NCI-H1092 treated with DMSO at 0.1 percent for 48 hours (cell line): ENCODE results near the gene FAF2.
"Not testable (repeated sequence)": the region's sequence is repeated elsewhere in the genome, so short reads cannot be mapped to it uniquely, and the experiment has no call there.

ENCODE experiments used
- DNase-seq: peaks from one replicate; lab custom pipeline; 2025; lab: John Stamatoyannopoulos, UW

Gene FAF2

DNA sequence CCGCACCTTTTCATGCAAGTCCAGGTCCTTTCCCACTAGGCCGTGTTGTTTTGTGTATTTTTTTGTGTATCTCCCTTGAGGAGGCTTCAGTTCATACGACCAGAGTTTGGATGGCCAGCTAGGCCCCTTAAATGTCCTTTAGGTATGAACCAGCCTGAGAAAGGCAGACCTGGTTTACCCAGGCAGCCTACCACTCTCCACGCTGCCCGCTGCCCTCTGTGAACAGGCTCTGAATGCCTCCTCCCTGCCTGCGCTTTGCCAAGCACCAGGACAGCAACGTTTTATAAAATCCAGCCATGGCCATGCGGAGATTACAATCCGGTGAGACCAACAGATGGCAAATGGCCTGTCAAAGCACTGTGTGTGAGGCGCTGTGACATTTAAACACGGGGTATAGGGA is 31.2 kb upstream of the FAF2 start:
- DNase-seq: no peak

DNA sequence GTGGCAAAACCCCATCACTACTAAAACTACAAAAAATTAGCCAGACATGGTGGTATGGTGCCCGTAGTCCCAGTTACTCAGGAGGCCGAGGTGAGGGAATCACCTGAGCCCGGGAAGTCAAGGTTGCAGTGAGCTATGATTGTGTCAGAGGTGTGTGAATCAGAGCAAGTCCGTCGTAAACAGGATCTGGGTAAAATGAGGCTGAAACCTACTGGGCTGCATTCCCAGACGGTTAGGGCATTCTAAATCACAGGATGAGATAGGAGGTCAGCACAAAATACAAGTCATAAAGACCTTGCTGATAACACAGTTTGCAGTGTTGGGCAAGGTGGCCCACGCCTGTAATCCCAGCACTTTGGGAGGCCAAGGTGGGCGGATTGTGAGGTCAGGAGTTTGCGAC is 29.9 kb upstream of the FAF2 start:
- DNase-seq: no peak

- no peak for DNase-seq
Observed at GRCh38 chr5:176420086-176420485, 28.1 kb upstream of the FAF2 start.

DNA sequence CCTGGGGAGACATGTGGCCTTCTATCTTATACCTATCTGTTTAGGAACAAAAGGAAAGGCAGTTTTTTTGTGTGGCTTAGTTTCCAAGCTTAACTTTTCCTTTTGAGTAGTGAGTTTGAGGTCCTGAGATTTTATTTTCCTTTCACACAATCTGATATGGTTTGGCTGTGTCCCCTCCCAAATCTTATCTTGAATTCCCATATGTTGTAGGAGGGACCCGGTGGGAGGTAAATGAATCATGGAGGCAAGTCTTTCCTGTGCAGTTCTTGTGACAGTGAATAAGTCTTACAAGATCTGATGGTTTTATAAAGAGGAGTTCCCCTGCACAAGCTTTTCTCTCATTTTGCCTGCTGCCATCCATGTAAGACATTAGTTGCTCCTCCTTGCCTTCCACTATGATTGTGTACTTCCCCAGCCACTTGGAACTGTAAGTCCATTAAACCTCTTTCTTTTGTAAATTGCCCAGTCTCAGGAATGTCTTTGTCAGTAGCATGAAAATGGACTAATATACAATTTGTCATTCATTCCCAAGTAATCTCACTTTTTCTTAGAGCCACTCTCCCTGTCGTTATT is 27.1 kb upstream of the FAF2 start:
- no peak for DNase-seq

GRCh38 chr5:176424181-176424580 is 24.0 kb upstream of the FAF2 start:
- no peak for DNase-seq

GRCh38 chr5:176425138-176425537 is 23.0 kb upstream of the FAF2 start:
- no peak for DNase-seq

DNA sequence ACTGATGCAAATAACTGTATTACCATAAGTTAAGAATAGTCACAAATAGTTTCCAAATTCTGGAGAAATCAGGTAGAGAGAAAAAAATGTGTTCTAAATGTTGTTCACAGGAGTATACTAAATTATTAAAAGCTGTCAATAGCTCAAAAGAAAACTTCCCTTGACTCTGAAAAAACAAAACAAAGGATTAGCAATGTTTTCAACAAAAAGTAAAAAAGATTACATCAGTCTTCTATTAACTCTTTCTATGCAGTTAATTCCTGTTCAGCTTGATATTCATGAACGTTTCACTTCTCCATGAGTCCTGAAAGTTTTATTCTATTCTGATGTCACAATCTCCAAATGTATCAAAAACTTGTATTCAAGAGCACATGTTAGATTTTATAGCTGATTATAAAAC is 22.4 kb upstream of the FAF2 start:
- no peak for DNase-seq

GRCh38 chr5:176426876-176427275 is 21.3 kb upstream of the FAF2 start:
- no peak for DNase-seq

DNA sequence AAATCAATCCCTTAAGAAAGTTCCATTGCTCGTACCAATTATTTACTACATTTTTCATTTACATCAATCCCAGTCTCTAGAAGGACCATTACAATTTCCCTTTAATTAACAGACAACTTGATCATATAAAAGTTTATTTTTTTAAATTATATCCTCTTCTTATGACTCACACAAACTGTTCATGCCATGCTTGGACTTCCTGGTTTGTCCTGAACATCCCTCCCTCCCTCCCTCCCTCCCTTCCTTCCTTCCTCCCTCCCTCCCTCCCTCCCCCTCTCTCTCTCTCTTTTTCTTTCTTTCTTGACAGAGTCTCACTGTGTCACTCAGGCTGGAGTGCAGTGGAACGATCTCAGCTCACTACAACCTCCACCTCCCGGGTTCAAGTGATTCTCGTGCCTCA is 20.2 kb upstream of the FAF2 start:
- DNase-seq: no peak

DNA sequence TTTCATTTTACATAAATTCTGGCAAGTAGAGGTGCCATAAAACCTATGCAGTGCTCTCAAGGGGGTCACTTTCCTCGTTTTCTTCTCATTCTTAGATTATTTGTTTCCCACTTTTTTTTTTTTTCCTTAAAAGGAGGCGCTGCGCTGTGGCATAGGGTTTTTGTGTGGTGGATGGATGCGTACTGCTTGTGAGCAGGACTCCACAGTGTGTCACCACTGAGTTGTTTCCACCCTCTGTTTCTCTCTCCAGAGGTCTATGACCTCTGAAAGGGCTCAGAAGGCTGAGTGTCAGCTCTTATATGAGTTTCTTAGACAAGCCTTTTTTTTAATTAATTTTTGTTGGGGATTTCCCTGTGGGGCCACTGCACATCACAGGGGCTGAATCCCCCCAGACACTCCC is 18.2 kb upstream of the FAF2 start:
- no peak for DNase-seq

DNA sequence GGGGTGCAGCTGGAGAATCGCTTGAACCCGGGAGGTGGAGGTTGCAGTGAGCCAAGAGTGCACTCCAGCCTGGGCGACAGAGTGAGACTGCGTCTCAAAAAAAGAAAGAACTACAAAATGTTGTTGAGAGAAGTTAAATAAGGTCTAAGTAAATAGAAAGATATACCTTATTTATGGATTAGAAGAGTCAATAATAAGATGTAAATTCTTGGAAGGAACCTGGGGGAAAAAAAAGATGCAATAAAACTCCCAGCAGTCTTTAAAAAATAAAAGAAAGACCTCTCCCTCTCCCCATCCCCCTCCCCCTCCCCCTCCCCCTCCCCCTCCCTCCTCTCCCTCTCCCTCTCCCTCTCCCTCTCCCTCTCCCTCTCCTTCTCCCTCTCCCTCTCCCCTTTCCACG is 15.5 kb upstream of the FAF2 start:
- DNase-seq: no peak

GRCh38 chr5:176436656-176437055 is 11.5 kb upstream of the FAF2 start:
- DNase-seq: no peak

DNA sequence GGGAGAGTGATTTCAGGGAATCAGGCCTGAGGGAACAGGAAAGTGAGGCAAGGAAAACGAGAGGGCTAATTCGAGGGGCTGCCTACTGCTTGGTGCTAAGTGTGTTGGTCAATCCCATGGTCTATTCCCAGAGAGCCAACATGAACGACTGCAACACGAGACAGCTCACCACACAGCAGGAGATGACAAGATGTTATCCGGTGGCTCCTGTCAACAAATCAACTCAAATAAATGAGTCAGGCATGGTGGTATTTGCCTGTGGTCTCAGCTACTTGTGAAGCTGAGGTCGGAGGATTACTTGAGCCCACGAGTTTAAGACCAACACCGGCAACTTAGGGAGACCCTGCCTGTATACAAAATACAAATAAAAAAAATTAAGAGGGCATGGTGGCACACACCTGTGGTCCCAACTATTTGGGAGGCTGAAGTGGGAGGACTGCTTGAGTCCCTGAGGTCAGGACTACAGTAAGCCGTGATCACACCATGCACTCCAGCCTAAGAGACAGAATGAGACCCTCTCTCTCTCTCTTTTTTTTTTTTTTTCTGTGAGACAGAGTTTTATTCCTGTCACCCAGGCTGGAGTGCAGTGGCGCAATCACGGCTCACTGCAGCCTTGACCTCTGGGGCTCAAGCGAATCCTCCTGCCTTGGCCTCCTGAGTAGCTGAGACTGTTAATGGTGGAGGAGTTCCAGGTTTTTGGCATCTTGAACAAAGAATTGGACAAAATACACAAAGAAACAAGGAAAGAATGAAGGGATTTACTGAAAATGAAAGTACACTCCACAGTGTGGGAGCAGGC is 9.0 kb upstream of the FAF2 start:
- no peak for DNase-seq

DNA sequence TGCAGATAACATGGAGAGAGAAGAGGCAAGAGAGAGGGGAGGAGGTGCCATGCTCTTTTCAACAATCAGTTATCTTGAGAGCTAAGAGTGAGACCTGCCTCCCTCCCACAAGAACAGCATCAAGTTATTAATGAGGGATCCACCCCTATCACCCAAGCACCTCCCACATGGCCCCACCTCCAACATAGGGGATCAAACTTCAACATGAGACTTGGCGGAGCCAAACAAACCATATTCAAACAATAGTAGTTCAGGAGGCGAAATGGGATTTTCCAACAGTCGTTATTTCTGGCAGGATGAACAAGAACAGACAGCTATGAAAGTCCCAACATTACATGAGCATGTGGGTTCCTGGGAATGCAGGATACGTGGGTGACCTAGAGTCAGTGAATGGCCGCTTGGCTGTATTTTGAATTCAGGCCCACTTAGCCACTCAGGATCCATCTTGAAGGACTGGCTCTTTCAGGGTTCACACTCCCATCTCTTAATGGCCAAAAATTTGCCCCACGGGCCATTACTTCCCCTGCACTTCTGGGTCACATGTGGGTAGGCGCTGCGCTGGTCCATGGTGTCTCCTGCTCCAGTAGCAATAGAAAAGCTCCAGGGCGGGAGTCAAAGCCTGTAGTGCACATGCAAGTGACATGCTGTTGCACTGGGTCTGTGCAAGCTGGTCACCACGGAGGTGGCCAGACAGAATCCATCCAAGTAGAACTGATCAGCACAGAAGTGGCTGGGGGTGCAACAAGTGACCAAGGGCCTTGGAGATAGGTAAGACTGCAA is 7.1 kb upstream of the FAF2 start:
- DNase-seq: no peak

DNA sequence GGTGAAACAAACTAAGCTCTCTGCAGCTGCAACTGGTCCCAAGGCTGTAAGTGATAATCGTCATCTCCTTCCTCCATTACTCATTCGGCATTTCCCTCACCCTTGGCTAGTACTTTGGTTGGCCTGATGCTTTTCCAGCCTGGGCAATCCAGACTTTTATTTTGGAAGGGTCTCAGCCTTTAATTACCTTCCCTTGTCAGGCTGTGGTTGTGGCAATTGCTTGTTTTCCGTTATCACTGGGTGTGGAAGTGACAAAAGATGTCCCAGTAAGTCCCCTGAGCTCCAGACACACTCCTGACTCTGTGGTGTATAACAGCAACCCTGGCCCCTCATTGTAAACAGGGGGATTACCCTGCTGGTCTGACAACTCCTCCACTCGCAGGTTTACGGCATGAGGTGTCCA is 6.3 kb upstream of the FAF2 start:
- no peak for DNase-seq

DNA sequence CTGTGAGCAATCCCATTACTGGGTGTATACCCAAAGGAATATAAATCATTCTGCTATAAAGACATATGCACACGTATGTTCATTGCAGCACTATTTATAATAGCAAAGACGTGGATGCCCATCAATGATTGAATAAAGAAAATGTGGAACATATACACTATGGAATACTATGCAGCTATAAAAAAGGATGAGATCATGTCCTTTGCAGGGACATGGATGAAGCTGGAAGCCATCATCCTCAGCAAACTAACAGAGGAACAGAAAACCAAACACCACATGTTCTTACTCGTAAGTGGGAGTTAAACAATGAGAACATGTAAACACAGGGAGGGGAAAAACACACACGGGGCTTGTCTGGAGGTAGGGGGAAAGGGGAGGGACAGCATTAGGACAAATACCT is 5.3 kb upstream of the FAF2 start:
- DNase-seq: not testable (repeated sequence)

DNA sequence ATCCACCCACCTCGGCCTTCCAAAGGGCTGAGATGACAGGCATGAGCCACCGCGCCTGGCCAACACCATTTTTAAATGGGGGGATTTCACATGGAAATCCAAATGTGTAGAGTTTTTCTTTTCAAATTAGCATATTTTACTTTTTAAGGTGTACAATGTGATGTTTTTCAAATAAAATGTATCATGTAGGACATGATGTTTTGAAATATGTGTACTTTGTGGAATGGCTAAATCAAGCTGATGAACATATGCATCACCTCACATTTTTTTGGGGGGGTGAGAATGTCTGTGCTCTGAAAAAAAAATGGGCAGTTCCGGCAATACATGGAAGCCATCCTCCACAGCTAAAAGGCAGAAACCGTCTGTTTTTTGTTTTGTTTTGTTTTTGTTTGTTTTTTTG is 3.4 kb upstream of the FAF2 start:
- DNase-seq: no peak

DNA sequence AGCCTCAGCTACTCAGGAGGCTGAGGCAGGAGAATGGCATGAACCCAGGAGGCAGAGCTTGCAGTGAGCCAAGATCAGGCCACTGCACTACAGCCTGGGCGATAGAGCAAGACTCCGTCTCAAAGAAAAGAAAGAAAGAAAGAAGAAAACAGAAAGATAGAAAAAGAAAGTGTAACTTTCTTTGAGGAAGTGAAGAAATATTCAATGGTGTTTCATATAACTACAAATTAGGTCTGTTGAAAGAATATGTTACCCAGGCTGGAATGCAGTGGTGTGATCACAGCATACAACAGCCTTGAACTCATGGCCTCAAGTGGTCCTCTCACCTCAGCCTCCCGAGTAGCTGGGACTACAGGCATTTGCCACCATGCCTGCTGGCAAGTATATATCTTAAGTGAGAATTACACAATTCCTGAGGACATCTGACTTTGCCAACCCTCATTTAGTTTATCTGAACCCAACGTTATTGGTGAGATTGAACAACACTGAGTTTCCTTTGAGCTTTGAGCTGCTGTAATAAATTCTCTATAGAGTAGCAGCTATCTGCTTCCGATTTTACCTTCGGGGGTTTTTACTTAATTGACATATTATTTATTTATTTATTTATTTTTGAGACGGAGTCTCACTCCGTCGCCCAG is 2.0 kb upstream of the FAF2 start:
- DNase-seq: no peak

GRCh38 chr5:176446884-176447590 is 1.1 kb upstream of the FAF2 start:
- peak; percentile 45 for DNase-seq

DNA sequence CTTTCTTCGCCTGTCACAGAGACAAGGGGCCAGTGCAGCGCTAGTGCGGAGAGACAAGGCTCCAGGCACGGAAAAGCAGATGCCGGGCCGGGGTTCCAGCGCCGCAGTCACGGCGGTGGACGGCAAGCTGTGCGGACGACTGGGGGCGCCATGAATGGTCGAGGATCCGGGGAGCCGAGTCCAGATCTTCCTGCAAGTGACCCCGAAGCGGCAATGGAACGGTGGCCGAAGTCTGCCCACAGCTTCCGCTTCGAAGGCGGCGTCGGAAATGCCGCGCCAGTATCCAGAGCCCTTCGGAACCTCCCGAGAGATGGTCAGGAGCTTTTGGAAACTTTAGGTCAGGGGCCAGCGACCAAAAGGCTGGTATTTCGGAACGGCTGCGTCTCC is 601 bp upstream of the FAF2 start:
- DNase-seq: peak; percentile 47

GRCh38 chr5:176450077-176450476 is 1.9 kb downstream of the FAF2 start:
- no peak for DNase-seq

DNA sequence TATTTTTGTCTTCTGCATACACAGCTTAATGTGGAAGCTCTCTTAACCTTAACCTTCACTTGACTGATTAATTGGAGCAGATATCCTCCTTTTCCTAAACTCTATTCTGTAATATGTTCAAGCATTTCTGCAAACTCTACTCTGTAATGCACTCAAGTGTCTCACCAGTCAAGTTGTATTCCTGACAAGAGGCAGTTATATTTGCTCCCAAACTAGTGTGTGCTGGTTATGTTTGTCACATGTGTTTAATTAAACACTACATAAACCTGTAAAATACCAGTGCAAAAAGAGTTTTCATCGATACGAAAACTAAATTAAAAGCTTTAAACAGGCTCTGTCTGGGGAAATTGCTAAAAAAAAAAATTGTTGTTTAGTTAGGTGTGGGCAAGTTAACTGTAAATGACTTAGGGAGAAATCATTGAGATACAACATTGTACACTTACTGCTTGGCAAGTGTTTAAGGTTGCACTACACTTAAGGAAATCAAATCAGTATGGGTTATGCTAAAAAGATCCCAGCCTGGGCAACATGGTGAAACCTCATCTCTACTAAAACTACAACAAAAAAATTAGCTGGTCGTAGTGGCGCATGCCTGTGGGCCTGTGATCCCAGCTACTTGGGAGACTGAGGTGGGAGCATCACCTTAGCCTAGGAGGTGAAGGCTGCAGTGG is 6.7 kb downstream of the FAF2 start:
- DNase-seq: no peak
